GM18909 (cell line): ENCODE measurements around the gene SERPINA5.
"Not testable (repeated sequence)": the region's sequence is repeated elsewhere in the genome, so short reads cannot be mapped to it uniquely, and the experiment has no call there.

Source experiments
- ATAC-seq: cut with Tn5 transposase; IDR thresholded peaks from one replicate; pipeline ENCODE4 v1.9.1; 2021; ENCODE audit warnings: mild to moderate bottlenecking; ENCODE audit not compliant: unreplicated experiment, poor library complexity

SERPINA5 gene

DNA sequence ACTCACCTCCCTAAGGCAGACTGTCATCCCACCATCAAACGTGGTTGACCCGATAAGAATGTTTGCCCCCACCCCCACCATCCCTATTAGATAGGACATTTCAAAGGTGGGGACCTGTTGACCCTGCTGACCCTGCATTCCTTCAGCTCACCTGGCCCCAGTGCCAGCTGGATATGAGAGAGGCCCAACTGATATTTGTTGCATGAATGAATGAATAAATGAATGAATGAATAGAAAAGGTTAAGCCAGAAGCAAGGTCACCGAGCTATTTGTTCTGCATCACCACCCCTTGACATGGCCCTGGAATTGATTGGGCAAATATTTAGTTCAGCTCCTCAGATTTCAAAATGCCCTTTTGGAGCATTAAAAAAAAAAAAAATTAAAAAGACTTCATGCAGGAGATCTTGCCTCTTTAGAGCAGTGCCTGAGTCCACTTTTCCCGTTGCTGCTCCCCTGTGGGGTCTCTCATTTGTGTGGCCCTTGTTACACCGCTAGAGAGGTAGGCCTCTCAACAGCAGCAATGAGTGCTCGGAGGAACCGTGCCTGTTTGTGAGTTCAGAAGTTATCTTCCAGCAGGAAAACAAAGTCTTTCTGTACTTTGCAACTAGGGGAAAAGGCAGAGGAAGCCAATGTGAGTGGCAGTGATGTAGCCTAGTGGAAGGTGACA, 8.5 kb upstream of the SERPINA5 start:
- no peak for ATAC-seq

DNA sequence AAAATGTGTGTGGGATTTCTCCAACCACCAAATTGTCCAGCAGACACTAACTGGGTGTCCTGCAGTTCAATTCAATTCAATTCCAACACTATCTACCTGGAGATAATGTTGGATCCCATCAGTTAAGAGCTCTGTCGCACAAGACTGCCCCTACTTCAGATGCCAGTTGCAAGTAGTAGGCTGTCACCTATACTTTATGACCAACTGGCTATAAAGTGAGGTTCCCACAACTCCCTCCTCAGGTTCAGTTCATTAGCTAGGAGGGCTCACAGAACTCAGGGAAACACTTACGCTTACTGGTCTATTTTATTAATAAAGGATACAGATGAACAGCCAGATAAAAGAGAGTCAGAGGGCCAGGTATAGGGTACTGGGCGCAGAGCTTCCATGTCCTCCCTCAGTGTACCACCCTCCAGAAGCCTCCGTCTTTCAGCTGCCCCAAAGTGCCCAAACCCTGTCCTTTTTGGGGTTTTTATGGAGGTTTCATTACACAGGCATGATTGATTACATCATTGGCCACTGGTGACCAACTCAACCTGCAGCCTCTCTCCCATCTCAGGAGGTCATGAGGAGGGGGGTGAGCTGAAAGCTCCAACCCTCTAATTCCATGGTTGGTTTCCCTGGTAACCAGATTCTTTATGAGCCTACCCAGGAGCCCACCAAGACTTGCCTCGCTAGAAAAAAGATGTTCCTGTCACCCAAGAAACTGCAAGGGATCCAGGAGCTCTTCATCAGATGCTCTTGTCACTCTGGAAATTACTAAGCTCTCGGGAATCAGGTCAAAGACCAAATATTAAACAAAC, 7.5 kb upstream of the SERPINA5 start:
- no peak for ATAC-seq

DNA sequence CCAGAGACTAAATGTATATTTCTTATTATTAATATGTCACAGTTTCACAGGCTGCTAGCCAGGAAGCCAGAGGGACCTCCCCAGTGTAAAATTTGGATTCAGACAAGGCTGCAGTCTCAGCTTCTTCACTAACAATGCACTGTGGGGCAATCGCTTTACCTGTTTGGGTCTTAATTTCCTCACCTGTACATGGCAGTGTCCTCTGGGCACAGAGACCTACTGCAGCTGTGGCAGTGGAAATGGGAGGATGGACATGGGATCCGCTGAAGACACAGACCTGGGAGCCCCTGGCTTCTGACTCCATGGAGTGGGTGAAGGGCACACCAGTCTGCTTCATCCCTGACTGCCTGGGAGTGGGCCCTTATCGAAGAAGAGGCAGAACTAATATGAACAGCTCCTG, 6.9 kb upstream of the SERPINA5 start:
- no peak for ATAC-seq

DNA sequence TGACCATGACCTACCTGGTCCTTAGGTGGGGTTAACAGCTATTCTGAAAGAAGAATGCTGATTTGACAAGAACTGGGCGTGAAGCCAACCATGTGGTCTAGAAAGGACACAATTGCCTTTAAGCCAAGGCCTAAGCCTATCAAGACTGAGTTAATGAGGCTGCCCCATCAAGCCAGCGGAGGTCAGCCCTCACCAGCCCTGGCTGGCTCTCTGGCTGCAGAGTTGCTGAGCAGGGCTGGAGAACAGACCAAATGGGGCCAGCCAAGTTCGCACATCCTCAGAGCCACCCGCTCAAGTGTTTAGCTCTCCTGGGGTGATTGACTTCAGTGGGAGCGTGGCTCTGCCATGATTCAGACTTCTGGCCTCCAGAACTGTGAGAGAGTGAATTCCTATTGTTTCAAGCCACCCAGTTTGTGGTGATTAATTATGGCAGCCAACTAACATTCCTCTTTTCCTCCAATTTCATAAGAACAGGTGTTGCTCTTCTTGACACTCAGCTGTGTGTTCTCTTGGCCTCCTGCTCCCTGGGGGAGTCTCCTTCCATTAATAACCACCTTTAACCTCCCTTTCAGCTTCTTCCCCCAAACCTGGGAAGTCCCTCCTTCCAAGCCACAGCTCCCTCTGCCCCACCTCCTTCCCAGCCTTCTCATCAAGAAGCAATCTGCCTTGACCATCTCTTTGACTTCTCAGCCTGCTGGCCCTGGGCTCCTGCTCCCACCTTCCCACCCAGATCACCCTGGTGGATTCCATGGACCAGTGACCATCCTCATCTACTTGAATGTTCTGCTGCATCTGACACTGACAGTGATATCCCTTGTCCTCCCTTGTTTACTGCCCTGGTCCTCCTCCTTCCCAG, 5.3 kb upstream of the SERPINA5 start:
- no peak for ATAC-seq

DNA sequence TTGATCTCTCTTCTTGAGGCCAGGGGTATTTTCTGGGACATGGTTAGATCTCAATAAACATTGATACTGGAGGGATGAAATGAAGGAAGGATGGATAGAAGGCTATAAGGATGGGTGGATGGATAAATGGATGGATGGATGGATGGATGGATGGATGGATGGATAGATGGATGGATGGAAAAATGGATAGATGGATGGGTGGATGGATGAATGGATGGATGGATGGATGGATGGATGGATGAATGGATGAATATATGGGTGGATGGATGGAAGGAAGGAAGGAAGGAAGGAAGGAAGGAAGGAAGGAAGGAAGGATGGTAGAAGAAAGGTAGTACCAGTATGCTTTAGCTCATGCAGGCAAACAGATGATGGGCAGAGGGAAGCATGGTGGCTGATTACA, 3.8 kb upstream of the SERPINA5 start:
- ATAC-seq: not testable (repeated sequence)

DNA sequence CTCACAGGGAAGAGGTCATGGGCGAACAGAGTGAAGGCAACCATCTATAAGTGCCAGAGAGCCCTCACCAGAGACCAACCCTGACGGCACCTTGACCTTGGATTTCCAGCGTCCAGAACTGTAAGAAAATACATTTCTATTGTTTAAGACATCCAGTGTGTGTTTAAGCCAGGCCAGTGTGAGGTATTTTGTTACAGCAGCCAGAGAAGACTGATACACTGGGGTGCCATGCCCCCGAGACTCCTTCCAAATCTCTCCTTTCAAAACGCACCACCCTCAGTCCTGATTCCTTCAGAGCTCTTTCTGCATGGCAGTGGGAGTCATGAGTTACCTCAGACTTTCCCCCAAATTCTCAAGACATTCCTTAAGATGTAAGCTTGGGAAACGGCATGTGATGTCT, 2.5 kb upstream of the SERPINA5 start:
- ATAC-seq: no peak

DNA sequence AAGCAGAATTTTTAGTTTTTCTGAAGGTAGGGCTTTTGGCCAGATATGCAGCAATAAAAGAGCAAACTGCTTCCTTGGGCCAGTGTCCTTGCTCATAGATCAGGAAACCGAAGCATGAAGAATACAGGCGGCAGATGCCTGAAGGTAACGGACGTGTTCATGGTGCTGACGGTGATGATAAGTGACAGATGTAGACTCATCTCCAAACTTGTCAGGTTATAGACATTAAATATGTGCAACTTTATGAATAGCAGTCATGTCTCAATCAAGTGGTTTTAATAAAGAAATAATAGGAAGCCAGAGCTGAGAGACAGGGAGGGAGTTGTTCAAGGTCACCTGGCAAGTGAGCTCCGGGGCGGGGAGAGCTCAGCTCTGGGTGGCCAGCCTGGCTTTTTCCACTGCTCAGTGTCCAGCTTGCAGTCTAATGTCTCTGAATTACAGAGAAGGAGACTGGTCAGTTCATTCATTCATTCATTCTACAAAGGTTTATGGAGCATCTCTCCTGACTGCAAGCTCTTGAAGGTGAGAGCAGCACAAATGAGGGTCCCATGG, 1.0 kb downstream of the SERPINA5 start:
- no peak for ATAC-seq

DNA sequence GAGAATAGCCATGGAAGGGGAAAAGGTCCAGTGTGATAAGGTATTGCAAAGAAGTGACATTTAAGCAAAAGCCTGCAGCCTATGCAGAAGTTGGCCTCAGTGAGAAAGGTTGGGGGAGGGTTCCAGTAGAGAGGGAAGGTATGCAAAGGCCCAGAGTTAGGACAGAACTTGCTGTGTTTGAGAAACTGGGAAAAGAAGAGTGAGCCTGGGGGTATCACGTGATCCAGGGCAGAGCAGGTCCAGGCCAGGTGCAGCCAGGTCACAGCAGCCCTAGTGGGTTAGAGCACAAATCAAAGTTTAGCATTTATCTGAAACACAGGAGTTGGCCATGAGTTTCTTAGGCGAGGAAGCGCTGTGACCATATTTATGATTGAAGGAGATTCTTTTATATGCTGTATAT, 1.6 kb downstream of the SERPINA5 start:
- no peak for ATAC-seq

DNA sequence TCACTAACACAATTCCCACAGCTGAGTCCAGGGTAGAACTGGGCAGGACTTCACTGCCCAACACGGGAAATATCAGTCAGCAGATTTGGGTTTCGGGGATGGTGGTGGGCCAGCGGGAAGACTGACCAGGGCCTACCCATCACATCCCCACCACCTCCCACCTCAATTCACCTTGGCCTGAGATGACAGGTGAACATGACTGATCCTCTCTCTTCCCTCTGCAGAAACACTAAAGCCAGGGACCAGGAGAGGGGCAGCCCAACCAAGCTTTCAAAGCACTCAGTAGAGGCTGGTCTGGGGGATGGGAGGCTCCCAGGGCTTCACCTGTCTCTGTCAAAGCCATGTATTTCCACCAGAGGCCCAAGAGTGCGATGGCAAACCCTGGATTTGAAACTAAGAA, 2.3 kb downstream of the SERPINA5 start:
- ATAC-seq: no peak

DNA sequence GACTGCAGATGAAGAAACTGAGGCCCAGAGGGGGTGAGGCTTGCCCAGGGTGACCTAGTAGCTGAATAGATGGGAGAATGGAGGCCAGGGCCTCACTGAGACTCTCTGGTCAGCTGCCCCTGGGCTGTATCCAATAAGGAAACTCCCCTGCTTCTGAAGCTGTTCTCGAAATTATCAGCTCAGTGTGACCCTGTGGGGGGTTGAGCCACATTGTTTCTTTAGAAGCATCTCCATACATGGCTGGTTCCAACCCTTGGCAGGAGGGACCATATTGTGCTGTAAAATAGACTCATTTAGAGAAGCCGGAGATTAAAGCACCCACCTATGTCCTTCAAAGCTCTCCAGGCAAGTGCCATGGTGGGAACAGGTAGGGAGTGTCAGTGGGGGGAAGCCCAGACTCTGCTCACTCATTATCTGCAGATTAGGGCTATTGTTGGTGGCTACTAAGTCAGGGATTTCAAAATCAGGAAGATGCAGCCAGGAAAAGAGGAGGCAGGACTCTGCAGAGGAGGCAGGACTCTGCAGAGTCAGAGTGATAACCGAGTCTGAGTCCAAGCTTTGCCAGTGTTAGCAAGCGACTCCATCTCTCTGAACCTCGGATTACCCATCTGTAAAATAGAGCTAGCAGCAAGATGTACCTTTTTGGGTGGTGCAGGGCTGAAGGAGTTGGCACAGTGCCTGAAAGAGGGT, 3.5 kb downstream of the SERPINA5 start:
- no peak for ATAC-seq

DNA sequence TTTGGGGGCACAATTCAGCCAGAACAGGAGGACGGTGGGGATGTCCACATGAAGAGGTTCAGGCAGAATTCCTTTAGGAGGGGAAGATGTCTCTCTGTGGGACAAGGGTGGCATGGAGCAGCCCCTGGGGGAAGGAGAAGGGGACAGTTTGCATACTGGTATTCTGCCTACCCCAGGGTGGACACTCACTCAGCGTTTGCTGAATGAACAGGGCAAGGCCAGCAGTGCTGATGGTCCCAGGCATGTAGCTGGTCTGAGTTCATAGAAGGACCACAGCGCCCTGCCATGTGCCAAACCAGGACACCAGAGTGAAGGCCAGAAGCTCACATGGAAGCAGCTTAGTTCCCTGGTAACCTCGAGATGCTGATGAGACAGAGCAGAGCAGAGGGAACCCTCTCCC, 5.4 kb downstream of the SERPINA5 start:
- ATAC-seq: no peak

DNA sequence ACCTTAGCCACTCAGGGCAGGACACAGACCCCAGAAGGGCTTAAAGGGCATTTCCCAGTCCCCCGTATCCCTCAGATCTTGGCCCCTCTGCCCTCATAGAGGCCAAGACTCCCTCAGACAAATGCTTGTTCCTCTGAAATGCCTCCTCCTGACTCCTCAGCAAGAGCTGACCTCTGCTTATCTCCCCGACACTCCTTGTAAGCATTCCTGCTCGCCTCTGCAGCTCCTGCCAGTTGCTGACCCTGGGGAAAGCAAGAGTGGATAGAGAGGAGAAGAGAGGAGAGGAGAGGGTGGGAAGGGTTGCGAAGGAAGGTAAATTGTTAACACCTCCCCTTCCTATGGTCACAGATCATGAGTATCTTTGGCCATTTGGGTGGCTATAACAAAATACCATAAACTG, 7.1 kb downstream of the SERPINA5 start:
- no peak for ATAC-seq

DNA sequence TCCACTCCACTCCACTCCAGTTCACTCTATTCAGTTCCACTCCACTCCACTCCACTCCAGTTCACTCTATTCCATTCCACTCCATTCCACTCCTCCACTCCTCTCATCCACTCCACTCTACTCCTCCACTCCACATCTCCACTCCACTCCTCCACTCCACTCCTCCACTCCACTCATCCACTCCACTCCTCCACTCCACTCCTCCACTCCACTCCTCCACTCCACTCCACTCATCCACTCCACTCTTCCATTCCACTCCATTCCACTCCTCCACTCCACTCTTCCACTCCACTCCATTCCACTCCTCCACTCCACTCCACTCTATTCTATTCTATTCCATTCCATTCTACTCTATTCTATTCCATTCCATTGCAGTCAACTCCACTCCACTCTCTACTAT, 9.8 kb downstream of the SERPINA5 start:
- ATAC-seq: no peak

DNA sequence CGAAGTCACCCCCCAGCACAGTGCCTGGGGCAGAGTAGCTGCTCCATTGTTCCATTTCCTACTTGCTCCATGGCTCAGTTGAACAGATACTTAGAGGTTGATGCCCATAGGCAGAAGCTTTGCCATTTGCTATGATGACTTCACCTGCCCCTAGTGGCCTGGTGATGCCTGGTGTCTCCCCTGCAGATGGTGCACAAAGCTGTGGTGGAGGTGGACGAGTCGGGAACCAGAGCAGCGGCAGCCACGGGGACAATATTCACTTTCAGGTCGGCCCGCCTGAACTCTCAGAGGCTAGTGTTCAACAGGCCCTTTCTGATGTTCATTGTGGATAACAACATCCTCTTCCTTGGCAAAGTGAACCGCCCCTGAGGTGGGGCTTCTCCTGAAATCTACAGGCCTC, 10.6 kb downstream of the SERPINA5 start:
- ATAC-seq: no peak

DNA sequence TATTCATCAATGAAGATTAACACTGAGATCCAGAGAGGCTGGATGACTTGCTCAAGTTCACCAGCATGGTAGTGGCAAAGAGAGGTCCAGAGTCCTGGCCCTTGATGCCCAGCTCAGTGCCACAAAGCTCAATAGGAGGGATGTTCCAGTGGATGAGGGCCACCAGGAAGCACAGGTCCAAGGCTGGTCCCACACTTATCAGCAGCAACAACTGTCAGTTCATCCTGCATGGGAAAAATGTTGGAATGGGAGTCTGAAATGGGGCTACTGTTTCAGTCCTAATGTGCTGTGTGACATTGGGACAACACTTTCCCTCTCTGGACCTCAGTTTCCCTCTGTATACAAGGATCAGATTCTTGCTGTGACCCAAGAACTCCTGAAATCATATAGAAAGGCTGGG, 11.2 kb downstream of the SERPINA5 start:
- ATAC-seq: no peak

DNA sequence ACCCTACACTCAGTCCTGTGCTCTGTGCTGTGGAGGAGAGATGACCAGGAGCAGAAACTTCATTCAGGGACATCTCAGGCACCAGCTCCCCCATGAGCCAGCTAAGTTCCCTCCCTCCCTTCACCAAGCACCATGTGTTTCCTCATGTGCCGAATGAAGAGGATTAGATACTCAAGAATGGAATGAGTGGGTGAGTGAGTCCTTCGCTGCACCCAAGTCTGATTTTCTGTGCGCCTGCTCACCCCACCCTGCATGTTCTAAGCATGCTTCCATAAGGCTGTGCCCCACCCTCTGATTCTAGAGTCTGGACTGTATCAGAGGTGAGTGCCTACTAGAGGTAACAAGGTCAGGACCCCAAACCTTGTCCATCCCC, 12.1 kb downstream of the SERPINA5 start:
- ATAC-seq: no peak

DNA sequence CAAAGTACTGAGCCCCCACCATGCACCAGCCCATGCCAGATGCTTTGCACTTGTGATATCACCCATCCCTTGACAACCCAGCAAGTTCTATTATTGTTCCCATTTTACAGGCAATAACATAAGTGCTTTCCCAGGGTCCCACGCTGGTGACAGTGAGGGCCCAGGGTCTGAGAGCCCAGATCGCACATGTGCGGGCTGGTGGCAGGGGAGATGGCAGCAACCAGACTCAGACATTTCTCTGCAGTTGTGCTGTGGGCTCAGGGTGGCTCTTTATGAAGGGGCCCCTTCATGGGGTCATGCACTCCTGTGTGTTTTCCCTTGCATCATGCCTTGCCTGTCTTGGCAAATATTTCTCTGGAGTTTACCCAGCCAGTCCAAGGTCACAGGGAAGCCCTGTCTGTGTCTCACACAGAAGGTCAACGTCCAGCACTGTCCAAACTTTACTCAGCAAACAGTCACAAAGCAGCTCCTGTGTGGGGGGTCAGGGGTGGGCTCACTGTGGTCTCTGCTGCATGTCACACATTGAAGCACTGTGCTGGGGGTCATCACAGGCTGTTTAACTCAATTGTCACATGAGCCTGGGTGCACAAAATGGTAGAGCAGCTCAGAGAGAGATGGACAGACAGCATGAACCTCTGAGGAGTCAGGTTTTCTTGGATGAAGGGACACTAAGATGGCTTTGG, 12.7 kb downstream of the SERPINA5 start:
- no peak for ATAC-seq

DNA sequence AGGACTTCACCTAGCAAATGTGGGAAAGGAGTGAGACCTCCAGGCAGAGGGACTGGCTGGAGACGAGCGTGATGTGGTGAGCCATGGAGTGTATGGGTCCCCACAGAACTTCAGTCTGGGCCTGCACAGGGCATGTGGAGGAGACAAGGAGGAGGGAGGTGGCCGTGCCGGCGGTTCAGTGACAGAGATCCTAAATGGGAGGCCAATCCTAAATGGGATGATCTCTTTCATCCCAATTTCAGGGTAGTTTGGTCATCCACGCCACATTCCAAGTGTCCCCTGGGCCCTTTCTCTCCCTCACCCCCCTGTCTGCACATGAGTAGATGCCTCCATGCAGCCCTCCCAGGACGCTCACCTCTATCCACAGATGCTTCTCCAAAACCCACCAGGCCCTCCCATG, 13.2 kb downstream of the SERPINA5 start:
- ATAC-seq: no peak

DNA sequence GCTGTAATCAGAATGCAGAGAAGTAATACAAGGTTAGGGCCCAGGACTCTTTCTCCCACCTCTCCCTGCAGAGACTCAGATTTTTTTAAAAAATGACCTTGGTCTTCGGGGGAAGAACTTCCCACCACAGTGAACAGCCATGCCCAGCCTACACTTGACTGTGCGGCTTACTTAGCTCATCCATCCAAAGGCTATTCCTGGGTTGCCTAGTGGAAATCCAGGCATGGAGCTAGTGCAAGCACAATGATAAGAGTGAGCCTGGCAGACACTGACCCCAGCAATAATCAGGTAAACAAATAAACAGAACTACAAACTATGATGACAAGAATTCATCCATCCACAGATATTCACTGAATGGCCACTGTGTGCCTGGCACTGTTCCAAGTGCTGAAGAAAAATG, 14.7 kb downstream of the SERPINA5 start:
- ATAC-seq: no peak

DNA sequence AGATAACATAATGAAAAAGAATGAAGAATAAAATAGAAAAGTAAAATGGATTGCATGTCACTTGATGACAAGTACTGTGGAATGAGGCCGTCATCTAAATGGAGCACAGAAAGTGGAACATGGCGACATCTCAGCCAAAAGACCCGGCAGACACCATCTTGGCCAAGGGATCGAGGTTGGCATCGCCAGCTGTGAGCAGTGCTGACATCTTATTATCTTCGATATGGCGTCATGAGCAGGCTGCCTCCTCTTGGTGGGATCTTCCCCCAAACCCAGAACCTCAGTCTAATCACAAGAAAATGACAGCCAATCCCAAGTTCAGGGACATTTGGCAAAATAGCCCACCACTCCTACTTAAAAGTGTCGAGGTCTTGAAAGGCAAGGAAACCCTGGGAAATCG, 15.1 kb downstream of the SERPINA5 start:
- no peak for ATAC-seq
